OCI-M2 (cell line): ENCODE data around the gene RPRD1B.
"Not testable (repeated sequence)": the region's sequence is repeated elsewhere in the genome, so short reads cannot be mapped to it uniquely, and the experiment has no call there.

ENCODE experiments used
- DNase-seq: peaks from one replicate; lab custom pipeline; 2025; ENCODE audit not compliant: unreplicated experiment; lab: John Stamatoyannopoulos, UW

Gene RPRD1B

GRCh38 chr20:38102206-38102605, 68.7 kb downstream of the RPRD1B start:
- not testable (repeated sequence) for DNase-seq

GRCh38 chr20:38104285-38104684, 70.7 kb downstream of the RPRD1B start:
- DNase-seq = no peak

- DNase-seq = no peak
Measured at GRCh38 chr20:38106461-38106860, 72.9 kb downstream of the RPRD1B start.

GRCh38 chr20:38107386-38107785, 73.8 kb downstream of the RPRD1B start:
- not testable (repeated sequence) for DNase-seq

GRCh38 chr20:38107916-38108315, 74.4 kb downstream of the RPRD1B start:
- not testable (repeated sequence) for DNase-seq

- DNase-seq = no peak
Measured at GRCh38 chr20:38108438-38108985, 75.0 kb downstream of the RPRD1B start.

GRCh38 chr20:38108986-38109541, 75.5 kb downstream of the RPRD1B start:
- no peak for DNase-seq

- no peak for DNase-seq
Measured at GRCh38 chr20:38109591-38110524, 76.3 kb downstream of the RPRD1B start.

- no peak for DNase-seq
Measured at GRCh38 chr20:38110525-38111178, 77.1 kb downstream of the RPRD1B start.

- no peak for DNase-seq
Measured at GRCh38 chr20:38111366-38112232, 78.1 kb downstream of the RPRD1B start.

- no peak for DNase-seq
Measured at GRCh38 chr20:38112261-38112929, 78.8 kb downstream of the RPRD1B start.

- no peak for DNase-seq
Measured at GRCh38 chr20:38112930-38113294, 79.4 kb downstream of the RPRD1B start.

GRCh38 chr20:38113401-38114325, 80.1 kb downstream of the RPRD1B start:
- no peak for DNase-seq

GRCh38 chr20:38114353-38114791, 80.8 kb downstream of the RPRD1B start:
- no peak for DNase-seq

GRCh38 chr20:38115205-38115604, 81.7 kb downstream of the RPRD1B start:
- no peak for DNase-seq

- DNase-seq = no peak
Measured at GRCh38 chr20:38115896-38116295, 82.3 kb downstream of the RPRD1B start.

GRCh38 chr20:38116409-38117165, 83.0 kb downstream of the RPRD1B start:
- DNase-seq = no peak

- DNase-seq = no peak
Measured at GRCh38 chr20:38117205-38117604, 83.7 kb downstream of the RPRD1B start.
